GM12878 (cell line): ENCODE data around the gene EIF4B. TPM values are rescaled to one million over a fixed set of nuclear protein-coding genes. Genes with fewer than 3 reads are reported as not detected.

Experiments
- ATAC-seq: fragments of 200-7000 bp; cut with Tn5 transposase; 3 replicates; pipeline ENCODE4 v1.9.1; 2020; ENCODE audit warnings: mild to moderate bottlenecking, moderate library complexity
- BruUV-seq: library from RNA; stranded (reverse); fragments of 400-500 nt; replicated peaks from 2 replicates; lab custom pipeline; 2021; lab: Mats Ljungman, UMichigan
- CTCF ChIA-PET: fragments of 300-600 bp; sonication (Branson Sonifier 250); formaldehyde crosslinking; extraction: SDS; loops from one replicate; lab custom pipeline; 2021; ENCODE audit warnings: inconsistent platforms; lab: Yijun Ruan, JAX
- POLR2A ChIA-PET: fragments of 350-600 bp; formaldehyde crosslinking; extraction: SDS; loops from one replicate; lab custom pipeline; 2021; ENCODE audit warnings: inconsistent platforms; lab: Charles Lee
- RAD21 ChIA-PET: fragments of 300-600 bp; sonication (Branson Sonifier 250); formaldehyde crosslinking; loops from one replicate; lab custom pipeline; 2023; ENCODE audit warnings: antibody characterized with exemption; ENCODE audit not compliant: unreplicated experiment; lab: Charles Lee
- SMC1A ChIA-PET: fragments of 300-600 bp; sonication (Branson Sonifier 250); formaldehyde crosslinking; loops from one replicate; lab custom pipeline; 2023; ENCODE audit not compliant: unreplicated experiment, uncharacterized antibody; lab: Charles Lee
- DNase-seq: peaks from one replicate; pipeline ENCODE4 v3.0.0-alpha.2; 2011; ENCODE audit warnings: low read depth, low spot score
- FAIRE-seq: peaks from 3 replicates; lab custom pipeline; 2011; peaks lifted over from hg19 to GRCh38; lab: Jason Lieb, UNC
- H2AFZ ChIP-seq: 2 replicates; pipeline ENCODE4 v1.6.0; 2011; ENCODE audit warnings: low read depth, low read length, control low read depth; ENCODE audit not compliant: control insufficient read depth
- H3K27ac ChIP-seq: 2 replicates; pipeline ENCODE4 v1.5.1; 2011; ENCODE audit warnings: control low read depth; ENCODE audit not compliant: control insufficient read depth, insufficient read depth
- H3K27me3 ChIP-seq, 2 experiments: replicated peaks in 1 of 2; 2 replicates each; pipeline versions ENCODE4 v1.6.0 to v1.6.1; 2011; ENCODE audit warnings: low read length in 1 of 2; ENCODE audit not compliant: control insufficient read depth in 2 of 2, insufficient read depth in 2 of 2
- H3K36me3 ChIP-seq, 2 experiments: 2 replicates each; pipeline ENCODE4 v1.5.1; 2011; ENCODE audit warnings: low read length in 1 of 2; ENCODE audit not compliant: control insufficient read depth in 2 of 2, insufficient read depth in 2 of 2
- H3K4me1 ChIP-seq: 2 replicates; pipeline ENCODE4 v1.6.1; 2011; ENCODE audit warnings: mild to moderate bottlenecking, low read length, moderate library complexity, mixed read lengths; ENCODE audit not compliant: control insufficient read depth, insufficient read depth
- H3K4me2 ChIP-seq: 2 replicates; pipeline ENCODE4 v1.6.0; 2011; ENCODE audit warnings: control low read depth; ENCODE audit not compliant: control insufficient read depth, insufficient read depth
- H3K4me3 ChIP-seq: fragments of 200-600 bp; sonication (generic); 2 replicates; pipeline ENCODE4 v1.5.1; 2016
- H3K79me2 ChIP-seq: 2 replicates; pipeline ENCODE4 v1.6.0; 2011; ENCODE audit warnings: low read length; ENCODE audit not compliant: control insufficient read depth, insufficient read depth
- H3K9ac ChIP-seq: 2 replicates; pipeline ENCODE4 v1.8.0; 2011; ENCODE audit warnings: low read length, control low read depth, mixed read lengths; ENCODE audit not compliant: control insufficient read depth, insufficient read depth
- H3K9me3 ChIP-seq: replicated peaks from 3 replicates; pipeline ENCODE4 v1.5.1; 2011; ENCODE audit warnings: mild to moderate bottlenecking, low read length; ENCODE audit not compliant: control insufficient read depth, insufficient read depth
- H4K20me1 ChIP-seq: 2 replicates; pipeline ENCODE4 v1.6.0; 2011; ENCODE audit not compliant: control insufficient read depth, insufficient read depth
- CBFB ChIP-seq: IDR thresholded peaks from 2 replicates; pipeline ENCODE4 v1.6.1; 2016; ENCODE audit warnings: antibody characterized with exemption, low read depth
- RFX5 ChIP-seq: IDR thresholded peaks from 2 replicates; pipeline ENCODE4 v1.6.1; 2011; ENCODE audit warnings: low read depth, low read length, improper control_type of control experiment
- ZBED1 ChIP-seq: IDR thresholded peaks from 2 replicates; pipeline ENCODE4 v1.6.1; 2016; ENCODE audit warnings: borderline replicate concordance
- WGBS: methylation state at CpG from one replicate; pipeline ENCODE4 v1.1.6; 2016; ENCODE audit warnings: low lambda C conversion rate; ENCODE audit not compliant: insufficient replicate concordance, insufficient coverage; ENCODE audit errors: missing lambda C conversion rate; 5-methylcytosine and 5-hydroxymethylcytosine counted together
- in situ Hi-C: fragments of 300-500 bp; cut with MboI; formaldehyde crosslinking; loops from 9 replicates; pipeline ENCODE4 v1.14.3; 2018; ENCODE audit warnings: mixed read lengths
- intact Hi-C: fragments of 100-400 bp; cut with micrococcal nuclease; formaldehyde crosslinking; loops from one replicate; pipeline ENCODE4 v1.14.2; 2022; ENCODE audit not compliant: unreplicated experiment
- polyA plus RNA-seq, 11 experiments: library from polyadenylated mRNA; depleted of rRNA in 4 of 11; unstranded in 6 of 11; stranded (reverse) in 5 of 11; fragments of >200 nt; fragmentation: Nextera tagmentation in 4 of 11; fragmentation: Illumina TruSeq in 1 of 11; extraction: Ambion mirVana in 4 of 11; extraction: Trizol in 1 of 11; gene quantifications; 1 replicate in 1 of 11; 2 replicates in 10 of 11; pipeline versions ENCODE4 v1.2.1 to v1.2.3, GENCODE V29; 2011 to 2016; ENCODE audit warnings: inconsistent platforms in 2 of 11, missing spikeins in 2 of 11, low read depth in 1 of 11
- total RNA-seq, 4 experiments: library from RNA; depleted of rRNA in 3 of 4; stranded (reverse); fragments of >200 nt in 3 of 4; fragmentation: Illumina TruSeq in 1 of 4; extraction: Trizol in 1 of 4; gene quantifications; 2 replicates each; pipeline versions ENCODE4 v1.2.1 to v1.2.3, GENCODE V29; 2013 to 2021
- TF ChIP-seq, protein P1 (sequence below): fragments of 450-650 bp; IDR thresholded peaks from 2 replicates; pipeline ENCODE4 v1.6.1; 2017; ENCODE audit warnings: mild to moderate bottlenecking

EIF4B gene
- total and polyA plus RNA-seq, 10 of the 15 experiments (the other 5 are each of a cell fraction or from before 2014, with no cell fraction given) = 123 to 752 (median 431) TPM

DNA sequence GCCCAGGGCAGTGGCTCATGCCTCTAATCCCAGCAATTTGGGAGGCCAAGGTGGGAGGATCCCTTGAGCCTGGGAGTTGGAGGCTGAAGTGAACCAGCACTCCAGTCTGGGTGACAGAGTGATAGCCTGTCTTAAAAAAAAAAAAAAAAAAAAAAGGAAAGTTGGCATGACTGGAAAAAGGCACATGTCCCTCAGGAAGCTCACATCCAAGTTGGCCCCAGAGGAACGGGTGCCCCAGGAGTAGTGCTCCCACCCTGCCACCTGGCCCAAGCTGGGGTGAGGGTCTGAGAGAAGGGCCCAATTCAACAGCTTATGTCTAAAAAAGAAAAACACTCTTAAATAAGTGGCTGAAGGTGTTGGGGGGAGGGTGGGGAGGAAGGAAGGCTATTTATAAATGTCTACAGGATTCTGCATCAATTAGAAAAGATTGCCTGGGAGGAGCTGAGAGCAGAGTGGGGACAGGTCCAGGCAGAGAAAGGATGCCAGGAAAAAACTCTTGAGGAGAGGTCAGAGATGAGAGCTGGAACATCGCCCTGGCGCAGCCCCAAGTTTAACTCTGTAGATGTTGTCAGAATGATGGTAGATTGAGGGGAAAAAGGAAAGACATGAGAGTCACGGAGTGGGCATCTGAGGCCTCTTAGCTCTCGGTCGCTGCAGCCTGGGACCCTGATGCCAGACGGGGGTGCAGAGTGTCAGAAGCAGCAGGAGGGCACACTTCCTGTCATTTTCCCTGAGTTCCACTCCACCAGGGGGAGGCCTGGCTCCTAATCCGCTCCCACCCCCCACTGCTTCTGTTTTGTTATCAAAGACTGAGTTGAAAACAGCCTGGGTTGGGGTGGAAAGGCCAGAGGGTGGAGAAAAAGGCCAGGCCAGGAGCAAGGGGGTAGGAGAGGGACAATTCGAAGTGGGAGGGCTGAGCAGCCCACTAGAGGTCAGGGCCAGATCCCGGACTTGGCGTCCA lies 65.6 kb downstream of the EIF4B start:
- Histone ChIP-seq H3K4me1 (no peaks in the 10 kb centered on the region), H3K4me2 (no peak overlapping the region), H4K20me1 (no peaks in the 10 kb centered on the region; the same call in 1 of the 2 replicates), H3K9me3 (no peaks in the 10 kb centered on the region), H3K4me3 (no peak overlapping the region), H3K79me2 (no peaks in the 10 kb centered on the region), H3K27me3 (no peaks in the 10 kb centered on the region), H2AFZ (no peak overlapping the region), H3K27ac (no peak overlapping the region), H3K36me3 (peaks cover 4 to 8% of the 10 kb centered on the region in 2 experiments; a peak in 3 of 4 replicates), H3K9ac (no peak overlapping the region)
- ChIA-PET SMC1A (interaction anchor here (0.6 to 1.6 kb wide), 6 partner anchors 9 to 84 kb away, joined by 3 to 6 read pairs (median 4); partner anchors contain the start of gene SOAT2), CTCF (interaction anchor here (0.7 to 12.1 kb wide), 4 partner anchors 10 to 249 kb away, joined by 3 to 355 read pairs (median 4); partner anchors contain the start of genes IGFBP6 and SOAT2), POLR2A (interaction anchor here (0.6 to 1.1 kb wide), 3 partner anchors 15 to 221 kb away, joined by 3 to 5 read pairs (median 4); partner anchors contain the start of gene SOAT2), RAD21 (interaction anchor here (1.2 kb wide), 1 partner anchor 27 kb away, joined by 4 read pairs; no protein-coding TSS in a partner anchor)
- intact Hi-C loops = no loop called here
- in situ Hi-C loops = no loop called here
- 87% methylated on average over 11 of the region's 11 CpGs for WGBS
- no peak for ATAC-seq
- BruUV-seq = no TSS peak
- no peak for DNase-seq
- TF ChIP-seq CBFB (no peak), RFX5 (no peak), ZBED1 (no peak)
- TF ChIP-seq, protein P1, sequence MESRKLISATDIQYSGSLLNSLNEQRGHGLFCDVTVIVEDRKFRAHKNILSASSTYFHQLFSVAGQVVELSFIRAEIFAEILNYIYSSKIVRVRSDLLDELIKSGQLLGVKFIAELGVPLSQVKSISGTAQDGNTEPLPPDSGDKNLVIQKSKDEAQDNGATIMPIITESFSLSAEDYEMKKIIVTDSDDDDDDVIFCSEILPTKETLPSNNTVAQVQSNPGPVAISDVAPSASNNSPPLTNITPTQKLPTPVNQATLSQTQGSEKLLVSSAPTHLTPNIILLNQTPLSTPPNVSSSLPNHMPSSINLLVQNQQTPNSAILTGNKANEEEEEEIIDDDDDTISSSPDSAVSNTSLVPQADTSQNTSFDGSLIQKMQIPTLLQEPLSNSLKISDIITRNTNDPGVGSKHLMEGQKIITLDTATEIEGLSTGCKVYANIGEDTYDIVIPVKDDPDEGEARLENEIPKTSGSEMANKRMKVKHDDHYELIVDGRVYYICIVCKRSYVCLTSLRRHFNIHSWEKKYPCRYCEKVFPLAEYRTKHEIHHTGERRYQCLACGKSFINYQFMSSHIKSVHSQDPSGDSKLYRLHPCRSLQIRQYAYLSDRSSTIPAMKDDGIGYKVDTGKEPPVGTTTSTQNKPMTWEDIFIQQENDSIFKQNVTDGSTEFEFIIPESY = no peak
- FAIRE-seq = no peak
